OCI-LY1 (cell line): ENCODE results near the gene KIF25.

Experiments used
- H2AFZ ChIP-seq: fragments of 200-600 bp; sonication (generic), shearing (Covaris generic); 2 replicates; pipeline ENCODE4 v1.6.0; 2014; ENCODE audit warnings: antibody characterized with exemption, mild to moderate bottlenecking, low read length
- H3F3A ChIP-seq: fragments of 200-600 bp; sonication (generic), shearing (Covaris generic); 2 replicates; pipeline ENCODE4 v1.6.0; 2014; ENCODE audit warnings: mild to moderate bottlenecking, antibody characterized with exemption, low read length, moderate library complexity; ENCODE audit not compliant: insufficient read depth
- H3K27ac ChIP-seq: fragments of 200-600 bp; sonication (generic); 2 replicates; pipeline ENCODE4 v1.5.1; 2014; ENCODE audit warnings: low read length, mixed run types, mild to moderate bottlenecking, low read depth; ENCODE audit not compliant: poor library complexity, severe bottlenecking
- H3K27me3 ChIP-seq: fragments of 200-600 bp; sonication (generic); 2 replicates; pipeline ENCODE4 v1.6.0; 2014; ENCODE audit warnings: antibody characterized with exemption, mild to moderate bottlenecking, low read length, moderate library complexity; ENCODE audit not compliant: insufficient read depth
- H3K36me3 ChIP-seq: fragments of 200-600 bp; sonication (generic); 2 replicates; pipeline ENCODE4 v1.6.1; 2014; ENCODE audit warnings: mild to moderate bottlenecking, antibody characterized with exemption, low read length, moderate library complexity, mixed read lengths; ENCODE audit not compliant: insufficient read depth
- H3K4me1 ChIP-seq: fragments of 200-600 bp; sonication (generic); 2 replicates; pipeline ENCODE4 v1.5.1; 2014; ENCODE audit warnings: mild to moderate bottlenecking, low read length, moderate library complexity; ENCODE audit not compliant: insufficient read depth, severe bottlenecking
- H3K4me2 ChIP-seq: fragments of 200-600 bp; sonication (generic), shearing (Covaris generic); 2 replicates; pipeline ENCODE4 v1.6.1; 2014; ENCODE audit warnings: low read length
- H3K4me3 ChIP-seq: fragments of 200-600 bp; sonication (generic); 2 replicates; pipeline ENCODE4 v1.5.1; 2014; ENCODE audit warnings: low read length, low read depth, mild to moderate bottlenecking, mixed read lengths; ENCODE audit not compliant: poor library complexity, severe bottlenecking
- H3K79me2 ChIP-seq: fragments of 200-600 bp; shearing (Covaris generic); 2 replicates; pipeline ENCODE4 v1.6.1; 2016; ENCODE audit warnings: mixed run types, low read length, mixed read lengths; ENCODE audit not compliant: insufficient read depth
- H3K9ac ChIP-seq: fragments of 200-600 bp; sonication (generic), shearing (Covaris generic); 2 replicates; pipeline ENCODE4 v1.6.1; 2014; ENCODE audit warnings: mild to moderate bottlenecking, low read length, mixed read lengths
- H3K9me2 ChIP-seq: fragments of 200-600 bp; sonication (generic), shearing (Covaris generic); 2 replicates; pipeline ENCODE4 v1.6.1; 2014; ENCODE audit warnings: low read depth, mild to moderate bottlenecking, low read length, mixed read lengths
- H3K9me3 ChIP-seq: fragments of 200-600 bp; shearing (Covaris generic); 2 replicates; pipeline ENCODE4 v1.6.1; 2014; ENCODE audit warnings: low read length, mixed read lengths
- H4K20me1 ChIP-seq: fragments of 200-600 bp; sonication (generic), shearing (Covaris generic); 2 replicates; pipeline ENCODE4 v1.6.0; 2016; ENCODE audit warnings: mild to moderate bottlenecking, low read length; ENCODE audit not compliant: insufficient read depth
- EZH2 ChIP-seq: fragments of 200-600 bp; sonication (generic), shearing (Covaris generic); IDR thresholded peaks from 2 replicates; pipeline ENCODE4 v1.8.0; 2017; ENCODE audit warnings: borderline replicate concordance, mixed run types, mild to moderate bottlenecking, antibody characterized with exemption, low read length, moderate library complexity, mixed read lengths
- TF ChIP-seq, protein P1 (sequence below): fragments of 200-600 bp; sonication (generic), shearing (Covaris generic); IDR thresholded peaks from 2 replicates; pipeline ENCODE4 v1.5.1; 2017; ENCODE audit warnings: mild to moderate bottlenecking, antibody characterized with exemption, low read length, moderate library complexity, mixed read lengths

The KIF25 gene

DNA sequence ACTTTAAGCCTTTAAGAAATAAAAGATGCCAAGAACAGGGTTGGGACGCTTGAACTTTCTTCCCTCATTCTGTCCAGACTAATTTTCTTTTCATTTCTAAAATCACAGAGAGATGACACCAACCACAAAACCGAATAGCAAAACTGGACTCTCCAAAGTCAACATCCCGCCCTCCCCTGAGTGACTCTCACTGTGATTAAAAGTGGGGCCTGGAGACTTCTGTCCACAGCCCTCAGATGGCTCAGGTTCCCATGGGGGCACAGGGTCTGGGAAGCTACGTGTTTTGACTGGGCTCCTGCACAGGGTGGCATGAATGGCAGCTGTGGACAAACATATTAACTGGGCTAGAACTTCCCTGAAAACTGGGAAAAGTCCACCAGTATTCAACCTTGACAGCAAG lies 75.3 kb downstream of the KIF25 start:
- no peaks in the 10 kb centered on the region for H3K9me2 ChIP-seq
- no peaks in the 10 kb centered on the region for H4K20me1 ChIP-seq
- H3K9ac ChIP-seq, result no peak overlapping the region
- H3K4me2 ChIP-seq, result no peak overlapping the region
- H3K9me3 ChIP-seq, result no peaks in the 10 kb centered on the region
- TF ChIP-seq, protein P1, sequence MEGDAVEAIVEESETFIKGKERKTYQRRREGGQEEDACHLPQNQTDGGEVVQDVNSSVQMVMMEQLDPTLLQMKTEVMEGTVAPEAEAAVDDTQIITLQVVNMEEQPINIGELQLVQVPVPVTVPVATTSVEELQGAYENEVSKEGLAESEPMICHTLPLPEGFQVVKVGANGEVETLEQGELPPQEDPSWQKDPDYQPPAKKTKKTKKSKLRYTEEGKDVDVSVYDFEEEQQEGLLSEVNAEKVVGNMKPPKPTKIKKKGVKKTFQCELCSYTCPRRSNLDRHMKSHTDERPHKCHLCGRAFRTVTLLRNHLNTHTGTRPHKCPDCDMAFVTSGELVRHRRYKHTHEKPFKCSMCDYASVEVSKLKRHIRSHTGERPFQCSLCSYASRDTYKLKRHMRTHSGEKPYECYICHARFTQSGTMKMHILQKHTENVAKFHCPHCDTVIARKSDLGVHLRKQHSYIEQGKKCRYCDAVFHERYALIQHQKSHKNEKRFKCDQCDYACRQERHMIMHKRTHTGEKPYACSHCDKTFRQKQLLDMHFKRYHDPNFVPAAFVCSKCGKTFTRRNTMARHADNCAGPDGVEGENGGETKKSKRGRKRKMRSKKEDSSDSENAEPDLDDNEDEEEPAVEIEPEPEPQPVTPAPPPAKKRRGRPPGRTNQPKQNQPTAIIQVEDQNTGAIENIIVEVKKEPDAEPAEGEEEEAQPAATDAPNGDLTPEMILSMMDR, result no peak
- TF ChIP-seq EZH2, result no peak
- no peaks in the 10 kb centered on the region; the same call in 1 of the 2 replicates for H3K27me3 ChIP-seq
- H3F3A ChIP-seq, result no peaks in the 10 kb centered on the region
- no peaks in the 10 kb centered on the region for H3K79me2 ChIP-seq
- H3K4me1 ChIP-seq, result no peaks in the 10 kb centered on the region
- H3K4me3 ChIP-seq, result no peak overlapping the region
- H2AFZ ChIP-seq, result no peak overlapping the region
- H3K36me3 ChIP-seq, result no peaks in the 10 kb centered on the region
- H3K27ac ChIP-seq, result no peak overlapping the region

DNA sequence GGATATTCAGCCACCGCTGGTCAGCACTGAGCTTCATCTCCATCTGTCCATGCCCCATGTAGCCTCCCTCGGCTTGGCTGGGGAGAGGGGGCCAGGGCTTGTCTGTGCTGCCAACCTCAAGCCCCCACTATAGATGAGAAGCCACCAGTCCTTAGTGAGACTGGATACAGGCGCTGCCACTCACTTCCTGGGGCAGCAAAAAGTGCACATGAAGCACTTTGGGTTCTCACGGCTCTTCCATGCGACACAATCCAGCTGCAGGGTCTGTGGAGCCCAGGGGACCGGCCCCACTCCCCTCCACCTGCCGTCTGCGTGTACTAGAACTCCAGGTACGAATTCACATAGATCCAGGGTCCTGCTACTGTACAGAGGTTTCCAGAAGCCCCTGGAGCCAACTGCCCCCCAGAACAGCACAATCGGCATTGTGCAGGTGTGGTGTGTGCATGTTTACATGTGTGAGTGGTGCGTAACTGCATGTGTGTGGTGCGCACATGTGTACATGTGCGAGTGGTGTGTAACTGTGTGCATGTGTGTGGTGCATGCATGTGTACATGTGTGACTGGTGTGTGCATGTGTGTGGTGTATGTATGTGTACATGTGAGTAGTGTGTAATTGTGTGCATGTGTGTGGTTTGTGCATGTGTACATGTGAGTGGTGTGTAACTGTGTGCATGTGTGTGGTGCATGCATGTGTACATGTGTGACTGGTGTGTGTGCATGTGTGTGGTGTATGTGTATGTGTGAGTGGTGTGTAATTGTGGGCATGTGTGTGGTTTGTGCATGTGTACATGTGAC lies 76.7 kb downstream of the KIF25 start:
- no peaks in the 10 kb centered on the region for H3K9me3 ChIP-seq
- no peak overlapping the region for H3K4me3 ChIP-seq
- no peak overlapping the region for H3K27ac ChIP-seq
- H3K9ac ChIP-seq, result no peak overlapping the region
- no peak for TF ChIP-seq EZH2
- TF ChIP-seq, protein P1, result no peak
- H2AFZ ChIP-seq, result no peak overlapping the region
- H3F3A ChIP-seq, result no peaks in the 10 kb centered on the region
- H3K79me2 ChIP-seq, result no peaks in the 10 kb centered on the region
- H3K4me1 ChIP-seq, result no peaks in the 10 kb centered on the region
- no peaks in the 10 kb centered on the region for H3K9me2 ChIP-seq
- H3K4me2 ChIP-seq, result no peak overlapping the region
- no peaks in the 10 kb centered on the region for H4K20me1 ChIP-seq
- no peaks in the 10 kb centered on the region; the same call in 1 of the 2 replicates for H3K27me3 ChIP-seq
- no peaks in the 10 kb centered on the region for H3K36me3 ChIP-seq

DNA sequence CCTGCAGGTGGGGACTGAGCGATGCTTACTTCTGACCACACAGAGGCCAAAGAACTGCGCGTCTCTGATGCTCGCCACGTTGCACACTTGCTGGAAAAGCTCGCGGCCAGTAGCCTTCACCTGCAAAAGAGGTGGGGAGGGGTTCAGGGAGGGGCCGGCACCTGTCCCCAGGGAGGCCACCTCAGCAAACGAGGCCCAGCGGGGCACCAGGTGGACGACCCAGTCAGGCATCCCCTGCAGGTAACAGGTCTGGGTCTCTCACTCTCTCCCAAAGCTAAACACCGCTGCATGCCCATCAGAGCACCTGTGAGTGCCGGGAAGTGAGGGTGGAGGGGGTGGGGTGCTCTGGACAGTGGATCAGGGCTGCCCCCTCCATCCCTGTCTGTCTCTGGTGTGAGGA lies 77.7 kb downstream of the KIF25 start:
- no peak overlapping the region for H3K4me2 ChIP-seq
- no peaks in the 10 kb centered on the region for H3K9me3 ChIP-seq
- H3K27me3 ChIP-seq, result no peaks in the 10 kb centered on the region; the same call in 1 of the 2 replicates
- H3K27ac ChIP-seq, result no peak overlapping the region
- H3K36me3 ChIP-seq, result no peaks in the 10 kb centered on the region
- no peaks in the 10 kb centered on the region for H3K79me2 ChIP-seq
- TF ChIP-seq, protein P1, result no peak
- TF ChIP-seq EZH2, result no peak
- no peaks in the 10 kb centered on the region for H3K4me1 ChIP-seq
- H4K20me1 ChIP-seq, result no peaks in the 10 kb centered on the region
- H3K9me2 ChIP-seq, result no peaks in the 10 kb centered on the region
- H2AFZ ChIP-seq, result no peak overlapping the region
- H3K9ac ChIP-seq, result no peak overlapping the region
- H3K4me3 ChIP-seq, result no peak overlapping the region
- H3F3A ChIP-seq, result no peaks in the 10 kb centered on the region
